GM12878 (cell line): ENCODE data around the gene COPE. TPM values are rescaled to one million over a fixed set of nuclear protein-coding genes. Genes with fewer than 3 reads are reported as not detected.
A peak's percentile ranks its signal among the peaks of the same experiment; 100 is the strongest.

Source experiments
- ATAC-seq: fragments of 200-7000 bp; cut with Tn5 transposase; 3 replicates; pipeline ENCODE4 v1.9.1; 2020; ENCODE audit warnings: mild to moderate bottlenecking, moderate library complexity
- BruUV-seq: library from RNA; stranded (reverse); fragments of 400-500 nt; replicated peaks from 2 replicates; lab custom pipeline; 2021; lab: Mats Ljungman, UMichigan
- CTCF ChIA-PET: fragments of 300-600 bp; sonication (Branson Sonifier 250); formaldehyde crosslinking; extraction: SDS; loops from one replicate; lab custom pipeline; 2021; ENCODE audit warnings: inconsistent platforms; lab: Yijun Ruan, JAX
- POLR2A ChIA-PET: fragments of 350-600 bp; formaldehyde crosslinking; extraction: SDS; loops from one replicate; lab custom pipeline; 2021; ENCODE audit warnings: inconsistent platforms; lab: Charles Lee
- RAD21 ChIA-PET: fragments of 300-600 bp; sonication (Branson Sonifier 250); formaldehyde crosslinking; loops from one replicate; lab custom pipeline; 2023; ENCODE audit warnings: antibody characterized with exemption; ENCODE audit not compliant: unreplicated experiment; lab: Charles Lee
- SMC1A ChIA-PET: fragments of 300-600 bp; sonication (Branson Sonifier 250); formaldehyde crosslinking; loops from one replicate; lab custom pipeline; 2023; ENCODE audit not compliant: unreplicated experiment, uncharacterized antibody; lab: Charles Lee
- DNase-seq: peaks from one replicate; pipeline ENCODE4 v3.0.0-alpha.2; 2011; ENCODE audit warnings: low read depth, low spot score
- FAIRE-seq: peaks from 3 replicates; lab custom pipeline; 2011; peaks lifted over from hg19 to GRCh38; lab: Jason Lieb, UNC
- H2AFZ ChIP-seq: 2 replicates; pipeline ENCODE4 v1.6.0; 2011; ENCODE audit warnings: low read depth, low read length, control low read depth; ENCODE audit not compliant: control insufficient read depth
- H3K27ac ChIP-seq: 2 replicates; pipeline ENCODE4 v1.5.1; 2011; ENCODE audit warnings: control low read depth; ENCODE audit not compliant: control insufficient read depth, insufficient read depth
- H3K27me3 ChIP-seq, 2 experiments: replicated peaks in 1 of 2; 2 replicates each; pipeline versions ENCODE4 v1.6.0 to v1.6.1; 2011; ENCODE audit warnings: low read length in 1 of 2; ENCODE audit not compliant: control insufficient read depth in 2 of 2, insufficient read depth in 2 of 2
- H3K36me3 ChIP-seq, 2 experiments: 2 replicates each; pipeline ENCODE4 v1.5.1; 2011; ENCODE audit warnings: low read length in 1 of 2; ENCODE audit not compliant: control insufficient read depth in 2 of 2, insufficient read depth in 2 of 2
- H3K4me1 ChIP-seq: 2 replicates; pipeline ENCODE4 v1.6.1; 2011; ENCODE audit warnings: mild to moderate bottlenecking, low read length, moderate library complexity, mixed read lengths; ENCODE audit not compliant: control insufficient read depth, insufficient read depth
- H3K4me2 ChIP-seq: 2 replicates; pipeline ENCODE4 v1.6.0; 2011; ENCODE audit warnings: control low read depth; ENCODE audit not compliant: control insufficient read depth, insufficient read depth
- H3K4me3 ChIP-seq: fragments of 200-600 bp; sonication (generic); 2 replicates; pipeline ENCODE4 v1.5.1; 2016
- H3K79me2 ChIP-seq: 2 replicates; pipeline ENCODE4 v1.6.0; 2011; ENCODE audit warnings: low read length; ENCODE audit not compliant: control insufficient read depth, insufficient read depth
- H3K9ac ChIP-seq: 2 replicates; pipeline ENCODE4 v1.8.0; 2011; ENCODE audit warnings: low read length, control low read depth, mixed read lengths; ENCODE audit not compliant: control insufficient read depth, insufficient read depth
- H3K9me3 ChIP-seq: replicated peaks from 3 replicates; pipeline ENCODE4 v1.5.1; 2011; ENCODE audit warnings: mild to moderate bottlenecking, low read length; ENCODE audit not compliant: control insufficient read depth, insufficient read depth
- H4K20me1 ChIP-seq: 2 replicates; pipeline ENCODE4 v1.6.0; 2011; ENCODE audit not compliant: control insufficient read depth, insufficient read depth
- BCL11A ChIP-seq: IDR thresholded peaks from 2 replicates; pipeline ENCODE4 v1.6.1; 2011; ENCODE audit warnings: low read depth, low read length
- BHLHE40 ChIP-seq, 2 experiments: fragments of 450-650 bp in 1 of 2; IDR thresholded peaks; 2 replicates each; pipeline ENCODE4 v1.6.1; 2011 to 2017; ENCODE audit warnings: low read depth in 2 of 2, borderline replicate concordance in 1 of 2, improper control_type of control experiment in 1 of 2, low read length in 1 of 2, mild to moderate bottlenecking in 1 of 2
- DPF2 ChIP-seq: fragments of 450-650 bp; IDR thresholded peaks from 2 replicates; pipeline ENCODE4 v1.6.1; 2017; ENCODE audit warnings: mild to moderate bottlenecking
- EED ChIP-seq: sonication (generic); IDR thresholded peaks from 2 replicates; pipeline ENCODE4 v1.6.1; 2016; ENCODE audit warnings: antibody characterized with exemption, low read depth
- IKZF2 ChIP-seq, 2 experiments: fragments of 450-650 bp; IDR thresholded peaks; 2 replicates each; pipeline ENCODE4 v1.6.1; 2017; ENCODE audit warnings: mild to moderate bottlenecking in 2 of 2, moderate library complexity in 2 of 2
- JUNB ChIP-seq: IDR thresholded peaks from 2 replicates; pipeline ENCODE4 v1.6.1; 2016; ENCODE audit warnings: antibody characterized with exemption, mild to moderate bottlenecking
- MLLT1 ChIP-seq: fragments of 450-650 bp; IDR thresholded peaks from 2 replicates; pipeline ENCODE4 v1.6.1; 2016; ENCODE audit warnings: mild to moderate bottlenecking
- MTA2 ChIP-seq: fragments of 450-650 bp; IDR thresholded peaks from 2 replicates; pipeline ENCODE4 v1.6.1; 2016; ENCODE audit warnings: low read depth, mild to moderate bottlenecking, moderate library complexity
- MTA3 ChIP-seq: IDR thresholded peaks from 2 replicates; pipeline ENCODE4 v1.6.1; 2012; ENCODE audit warnings: low read length, inconsistent platforms, borderline replicate concordance
- NR2F1 ChIP-seq: fragments of 450-650 bp; conservative IDR thresholded peaks from 2 replicates; pipeline ENCODE4 v1.6.1; 2017; ENCODE audit warnings: mild to moderate bottlenecking
- RAD51 ChIP-seq: fragments of 450-650 bp; IDR thresholded peaks from 2 replicates; pipeline ENCODE4 v1.6.1; 2016; ENCODE audit warnings: moderate library complexity, mild to moderate bottlenecking, inconsistent platforms
- RUNX3 ChIP-seq: IDR thresholded peaks from 2 replicates; pipeline ENCODE4 v1.6.1; 2012; ENCODE audit warnings: low read length, inconsistent platforms
- SP1 ChIP-seq: IDR thresholded peaks from one replicate; pipeline ENCODE4 v1.6.1; 2011; ENCODE audit warnings: low read depth, low read length
- SPI1 ChIP-seq: IDR thresholded peaks from 2 replicates; pipeline ENCODE4 v1.6.1; 2011; ENCODE audit warnings: low read depth, mild to moderate bottlenecking, low read length, moderate library complexity, borderline replicate concordance; ENCODE audit not compliant: insufficient read depth
- SUZ12 ChIP-seq: fragments of 200-600 bp; sonication (generic); IDR thresholded peaks from one replicate; pipeline ENCODE4 v1.6.1; 2018; ENCODE audit warnings: antibody characterized with exemption, mild to moderate bottlenecking; ENCODE audit not compliant: unreplicated experiment
- WGBS: methylation state at CpG from one replicate; pipeline ENCODE4 v1.1.6; 2016; ENCODE audit warnings: low lambda C conversion rate; ENCODE audit not compliant: insufficient replicate concordance, insufficient coverage; ENCODE audit errors: missing lambda C conversion rate; 5-methylcytosine and 5-hydroxymethylcytosine counted together
- in situ Hi-C: fragments of 300-500 bp; cut with MboI; formaldehyde crosslinking; loops from 9 replicates; pipeline ENCODE4 v1.14.3; 2018; ENCODE audit warnings: mixed read lengths
- intact Hi-C: fragments of 100-400 bp; cut with micrococcal nuclease; formaldehyde crosslinking; loops from one replicate; pipeline ENCODE4 v1.14.2; 2022; ENCODE audit not compliant: unreplicated experiment
- polyA plus RNA-seq, 11 experiments: library from polyadenylated mRNA; depleted of rRNA in 4 of 11; unstranded in 6 of 11; stranded (reverse) in 5 of 11; fragments of >200 nt; fragmentation: Nextera tagmentation in 4 of 11; fragmentation: Illumina TruSeq in 1 of 11; extraction: Ambion mirVana in 4 of 11; extraction: Trizol in 1 of 11; gene quantifications; 1 replicate in 1 of 11; 2 replicates in 10 of 11; pipeline versions ENCODE4 v1.2.1 to v1.2.3, GENCODE V29; 2011 to 2016; ENCODE audit warnings: inconsistent platforms in 2 of 11, missing spikeins in 2 of 11, low read depth in 1 of 11
- total RNA-seq, 4 experiments: library from RNA; depleted of rRNA in 3 of 4; stranded (reverse); fragments of >200 nt in 3 of 4; fragmentation: Illumina TruSeq in 1 of 4; extraction: Trizol in 1 of 4; gene quantifications; 2 replicates each; pipeline versions ENCODE4 v1.2.1 to v1.2.3, GENCODE V29; 2013 to 2021
- TF ChIP-seq, protein P1 (sequence below): IDR thresholded peaks from 2 replicates; pipeline ENCODE4 v1.6.1; 2012; ENCODE audit warnings: low read depth, low read length, improper control_type of control experiment

COPE gene
- total and polyA plus RNA-seq, 10 of the 15 experiments (the other 5 are each of a cell fraction or from before 2014, with no cell fraction given), result 3.5 to 464 (median 222) TPM

- Histone ChIP-seq H3K4me3 (no peak overlapping the region), H3K27me3 (no peaks in the 10 kb centered on the region), H3K36me3 (peaks cover 29 to 74% of the 10 kb centered on the region in 2 experiments), H3K4me1 (peaks cover 17% of the 10 kb centered on the region), H3K4me2 (no peak overlapping the region)
- ATAC-seq, result no peak
- SMC1A ChIA-PET, result no interaction called here
- DNase-seq, result no peak
- no peak for TF ChIP-seq SP1
- no peak for TF ChIP-seq EED
- TF ChIP-seq MLLT1, result no peak
- TF ChIP-seq BCL11A, result no peak
- TF ChIP-seq DPF2, result no peak
- TF ChIP-seq, all 136 proteins: peak for 0
- WGBS, result 94% methylated on average over 12 of the region's 12 CpGs
- RAD21 ChIA-PET, result no interaction called here
- Histone ChIP-seq H3K9me3 (no peaks in the 10 kb centered on the region), H4K20me1 (peaks cover 5% of the 10 kb centered on the region; the same call in 1 of the 2 replicates), H2AFZ (no peak overlapping the region), H3K27ac (no peak overlapping the region), H3K9ac (no peak overlapping the region), H3K79me2 (no peaks in the 10 kb centered on the region)
- CTCF ChIA-PET, result no interaction called here
- POLR2A ChIA-PET, result no interaction called here
- intact Hi-C loops, result no loop called here
- FAIRE-seq, result no peak
- no TSS peak for BruUV-seq
- in situ Hi-C loops, result loop anchor here (25.0 kb wide), 1 partner anchor 400 kb away; no protein-coding TSS in a partner anchor
Observed at GRCh38 chr19:18861917-18862316, 57.3 kb downstream of the COPE start.

DNA sequence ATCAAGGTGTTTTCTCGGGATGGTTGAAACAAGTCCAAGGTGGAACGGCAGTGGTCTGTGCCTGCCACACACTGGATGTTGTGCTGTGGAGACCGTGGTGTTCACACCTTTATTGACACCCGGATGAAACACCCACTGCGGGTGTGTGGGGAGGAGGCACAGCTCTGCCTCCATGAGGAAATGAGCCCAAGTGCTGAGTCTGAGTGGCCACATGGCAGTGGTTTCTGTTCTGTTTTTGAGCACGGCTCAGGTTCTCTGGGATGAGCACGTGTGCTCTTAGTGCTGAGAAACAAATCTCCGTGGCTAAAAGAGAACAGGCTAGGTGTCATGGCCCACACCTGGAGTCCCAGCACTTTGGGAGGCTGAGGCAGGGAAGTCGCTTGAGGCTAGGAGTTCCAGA is 58.0 kb downstream of the COPE start:
- CTCF ChIA-PET, result interaction anchor here (2.7 kb wide), 1 partner anchor 14 kb away, joined by 7 read pairs; no protein-coding TSS in a partner anchor
- no peaks in the 10 kb centered on the region for H3K9me3 ChIP-seq
- TF ChIP-seq, protein P1, sequence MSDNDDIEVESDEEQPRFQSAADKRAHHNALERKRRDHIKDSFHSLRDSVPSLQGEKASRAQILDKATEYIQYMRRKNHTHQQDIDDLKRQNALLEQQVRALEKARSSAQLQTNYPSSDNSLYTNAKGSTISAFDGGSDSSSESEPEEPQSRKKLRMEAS, result no peak
- TF ChIP-seq MTA2, result no peak
- peak; percentile 21 to 75; a peak in 3 of 4 replicates for TF ChIP-seq BHLHE40 (IDR thresholded peaks at IDR 0.05; ENCODE audit: borderline replicate concordance in 1 of 2, low read depth in 2 of 2, low read length in 1 of 2)
- no peak for TF ChIP-seq SUZ12
- no peak for TF ChIP-seq JUNB
- peak; percentile 82 for TF ChIP-seq SPI1
- peak; percentile 29; the same call in 1 of the 2 replicates for TF ChIP-seq RAD51
- 0 out of 2 replicates have a peak, but pooled peaks have one; percentile 4 for TF ChIP-seq NR2F1
- peak; percentile 43 to 62; a peak in 1 of 4 replicates for TF ChIP-seq IKZF2 (IDR thresholded peaks at IDR 0.05)
- no peak for TF ChIP-seq MTA3
- peak; percentile 17; the same call in 1 of the 2 replicates for TF ChIP-seq RUNX3
- no peaks in the 10 kb centered on the region for H3K27me3 ChIP-seq
- H3K9ac ChIP-seq, result peak overlapping the region; percentile 37
- no peak for FAIRE-seq
- H3K79me2 ChIP-seq, result no peaks in the 10 kb centered on the region
- POLR2A ChIA-PET, result no interaction called here
- no TSS peak for BruUV-seq
- intact Hi-C loops (no loop called here), in situ Hi-C loops (loop anchor here (25.0 kb wide), 1 partner anchor 399 kb away; no protein-coding TSS in a partner anchor)
- no peak for DNase-seq
- H2AFZ ChIP-seq, result no peak overlapping the region
- WGBS, result 65% methylated on average over 9 of the region's 9 CpGs
- H3K4me3 ChIP-seq, result no peak overlapping the region
- peaks cover 17% of the 10 kb centered on the region for H3K4me1 ChIP-seq
- SMC1A ChIA-PET, result no interaction called here
- peaks cover 8% of the 10 kb centered on the region for H4K20me1 ChIP-seq
- RAD21 ChIA-PET, result no interaction called here
- H3K36me3 ChIP-seq, result peaks cover 27 to 81% of the 10 kb centered on the region in 2 experiments
- no peak overlapping the region; the same call in 1 of the 2 replicates for H3K27ac ChIP-seq
- peak; percentile 77 for ATAC-seq
- H3K4me2 ChIP-seq, result no peak overlapping the region
